MCF 10A (cell line): Measurements from ENCODE around the gene CERS2. TPM values are rescaled to one million over a fixed set of nuclear protein-coding genes. Genes with fewer than 3 reads are reported as not detected.

Experiments used
- BruUV-seq: library from RNA; stranded (reverse); fragments of 400-500 nt; replicated peaks from 2 replicates; lab custom pipeline; 2021; lab: Mats Ljungman, UMichigan
- CTCF ChIA-PET: fragments of 300-600 bp; sonication (Branson Sonifier 250); formaldehyde crosslinking; extraction: SDS; loops from one replicate; lab custom pipeline; 2021; ENCODE audit warnings: antibody characterized with exemption, inconsistent platforms; lab: Yijun Ruan, JAX
- POLR2A ChIA-PET: fragments of 300-600, 350-650 bp; sonication (Branson Sonifier 250); formaldehyde crosslinking; extraction: SDS; loops from one replicate; lab custom pipeline; 2020; ENCODE audit warnings: antibody characterized with exemption, inconsistent platforms; lab: Yijun Ruan, JAX
- DNase-seq: peaks from one replicate; pipeline ENCODE4 v3.0.0-alpha.2; 2018; ENCODE audit not compliant: unreplicated experiment
- H3K27ac Mint-ChIP-seq: one replicate; pipeline ENCODE4 v1.8.0; 2022; ENCODE audit warnings: mild to moderate bottlenecking, low read depth, mixed read lengths; ENCODE audit not compliant: unreplicated experiment
- H3K27me3 Mint-ChIP-seq: one replicate; pipeline ENCODE4 v1.8.0; 2022; ENCODE audit warnings: mixed read lengths; ENCODE audit not compliant: insufficient read depth, unreplicated experiment
- H3K36me3 Mint-ChIP-seq: one replicate; pipeline ENCODE4 v1.8.0; 2022; ENCODE audit warnings: mild to moderate bottlenecking, moderate library complexity, mixed read lengths; ENCODE audit not compliant: insufficient read depth, unreplicated experiment
- H3K4me1 Mint-ChIP-seq: one replicate; pipeline ENCODE4 v1.8.0; 2022; ENCODE audit warnings: mixed read lengths; ENCODE audit not compliant: insufficient read depth, unreplicated experiment
- H3K4me3 Mint-ChIP-seq: one replicate; pipeline ENCODE4 v1.8.0; 2022; ENCODE audit warnings: mild to moderate bottlenecking, moderate library complexity, mixed read lengths; ENCODE audit not compliant: unreplicated experiment
- H3K9me3 Mint-ChIP-seq: one replicate; pipeline ENCODE4 v1.8.0; 2022; ENCODE audit warnings: mixed read lengths; ENCODE audit not compliant: unreplicated experiment
- intact Hi-C: fragments of 100-400 bp; cut with micrococcal nuclease; formaldehyde crosslinking; loops from 2 replicates; pipeline ENCODE4 v1.14.1; 2022
- total RNA-seq: library from RNA; stranded (reverse); gene quantifications from 2 replicates; pipeline ENCODE4 v1.2.3, GENCODE V29; 2022
- TF ChIP-seq, protein P1 (sequence below): fragments of 200-600 bp; IDR thresholded peaks from one replicate; pipeline ENCODE4 v1.8.0; 2022; ENCODE audit warnings: antibody characterized with exemption, mild to moderate bottlenecking; ENCODE audit not compliant: unreplicated experiment

Gene CERS2
- total RNA-seq, 1 experiment from 2014 or later: 270 TPM

DNA sequence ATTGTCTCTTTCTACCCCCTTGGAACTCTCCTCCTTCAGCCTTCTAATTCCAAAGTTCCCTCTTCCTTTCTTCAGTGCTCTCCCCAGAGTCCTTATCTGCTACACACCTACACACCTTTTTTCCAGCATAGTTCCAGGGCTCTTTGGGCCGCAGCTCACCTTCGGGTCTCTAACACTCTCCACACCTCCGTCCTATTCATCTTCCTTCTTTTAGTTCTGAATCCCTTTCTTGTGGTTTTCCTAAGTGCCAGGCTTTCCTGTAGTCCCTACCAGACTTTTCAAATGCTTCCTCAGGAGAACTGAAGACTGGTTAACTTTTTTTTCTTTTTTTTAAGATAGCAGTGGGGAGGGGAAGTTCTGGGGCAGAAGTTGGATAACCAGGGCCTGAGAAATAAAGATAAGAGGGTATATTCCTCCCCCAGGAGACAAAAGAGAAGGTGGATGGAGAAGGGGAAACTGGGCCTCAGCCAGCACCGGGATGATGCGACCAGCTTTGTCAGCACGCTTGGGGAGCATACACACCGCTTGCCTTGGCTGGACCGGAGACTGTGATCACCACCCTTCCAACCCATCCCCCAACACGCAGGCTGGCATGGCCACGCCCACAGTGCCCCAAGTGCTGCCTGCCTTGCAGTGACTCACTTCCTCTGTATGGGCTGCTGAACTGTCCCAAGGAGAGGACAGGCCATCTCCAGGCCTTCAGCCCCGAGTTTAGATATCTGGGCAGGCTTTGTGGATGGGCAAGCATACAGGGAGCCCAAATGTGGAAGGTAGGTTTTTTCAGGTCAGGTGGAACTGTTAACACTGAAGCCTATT, 2.5 kb upstream of the CERS2 start:
- ChIA-PET POLR2A (interaction anchor here (0.7 to 3.7 kb wide), 13 partner anchors 9 to 406 kb away, joined by 3 to 43 read pairs (median 4); partner anchors contain the start of genes MINDY1 and SETDB1), CTCF (interaction anchor here (0.5 to 14.2 kb wide), 17 partner anchors 8 to 742 kb away, joined by 3 to 302 read pairs (median 3); partner anchors contain the start of gene MINDY1)
- BruUV-seq: no TSS peak
- peak overlapping the region; percentile 23 for H3K27ac Mint-ChIP-seq
- peak overlapping the region; percentile 57 for H3K4me3 Mint-ChIP-seq
- TF ChIP-seq, protein P1, sequence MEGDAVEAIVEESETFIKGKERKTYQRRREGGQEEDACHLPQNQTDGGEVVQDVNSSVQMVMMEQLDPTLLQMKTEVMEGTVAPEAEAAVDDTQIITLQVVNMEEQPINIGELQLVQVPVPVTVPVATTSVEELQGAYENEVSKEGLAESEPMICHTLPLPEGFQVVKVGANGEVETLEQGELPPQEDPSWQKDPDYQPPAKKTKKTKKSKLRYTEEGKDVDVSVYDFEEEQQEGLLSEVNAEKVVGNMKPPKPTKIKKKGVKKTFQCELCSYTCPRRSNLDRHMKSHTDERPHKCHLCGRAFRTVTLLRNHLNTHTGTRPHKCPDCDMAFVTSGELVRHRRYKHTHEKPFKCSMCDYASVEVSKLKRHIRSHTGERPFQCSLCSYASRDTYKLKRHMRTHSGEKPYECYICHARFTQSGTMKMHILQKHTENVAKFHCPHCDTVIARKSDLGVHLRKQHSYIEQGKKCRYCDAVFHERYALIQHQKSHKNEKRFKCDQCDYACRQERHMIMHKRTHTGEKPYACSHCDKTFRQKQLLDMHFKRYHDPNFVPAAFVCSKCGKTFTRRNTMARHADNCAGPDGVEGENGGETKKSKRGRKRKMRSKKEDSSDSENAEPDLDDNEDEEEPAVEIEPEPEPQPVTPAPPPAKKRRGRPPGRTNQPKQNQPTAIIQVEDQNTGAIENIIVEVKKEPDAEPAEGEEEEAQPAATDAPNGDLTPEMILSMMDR: no peak
- intact Hi-C loops: loop anchor here (5.0 kb wide), 2 partner anchors 350 to 515 kb away; partner anchors contain the start of gene ENSA
- peak; percentile 96 for DNase-seq
- H3K4me1 Mint-ChIP-seq: peaks cover 40% of the 10 kb centered on the region
- no peaks in the 10 kb centered on the region for H3K27me3 Mint-ChIP-seq
- no peaks in the 10 kb centered on the region for H3K9me3 Mint-ChIP-seq
- H3K36me3 Mint-ChIP-seq: no peaks in the 10 kb centered on the region

DNA sequence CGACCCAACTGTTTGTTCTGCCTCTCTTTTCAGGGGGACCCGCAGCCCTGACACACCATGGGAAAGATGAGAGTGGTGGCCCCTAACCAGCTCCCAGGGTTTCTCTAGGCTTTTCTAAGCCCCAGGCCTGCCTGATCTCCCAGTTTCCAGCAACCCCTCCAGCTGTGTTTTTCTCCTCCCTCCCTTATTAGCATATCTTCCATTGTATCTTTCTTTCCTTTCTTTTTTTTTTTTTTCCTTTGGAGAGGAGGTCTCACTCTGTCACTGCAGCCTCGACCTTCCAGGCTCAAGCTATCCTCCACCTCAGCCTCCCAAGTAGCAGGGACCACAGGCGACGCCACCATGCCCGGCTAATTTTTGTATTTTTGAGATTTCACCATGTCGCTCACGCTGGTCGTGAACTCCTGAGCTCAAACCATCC, 1.8 kb upstream of the CERS2 start:
- Mint-ChIP-seq H3K36me3 (no peaks in the 10 kb centered on the region), H3K27me3 (no peaks in the 10 kb centered on the region), H3K4me1 (peaks cover 40% of the 10 kb centered on the region), H3K9me3 (no peaks in the 10 kb centered on the region), H3K4me3 (peak overlapping the region; percentile 85), H3K27ac (peak overlapping the region; percentile 23)
- ChIA-PET POLR2A (interaction anchor here (0.6 to 3.7 kb wide), 9 partner anchors 10 to 147 kb away, joined by 3 to 43 read pairs (median 5); partner anchors contain the start of genes MINDY1 and SETDB1), CTCF (interaction anchor here (0.6 to 14.2 kb wide), 14 partner anchors 10 to 741 kb away, joined by 3 to 302 read pairs (median 4); partner anchors contain the start of gene MINDY1)
- intact Hi-C loops: loop anchor here (5.0 kb wide), 2 partner anchors 349 to 514 kb away; partner anchors contain the start of gene ENSA
- TF ChIP-seq, protein P1: no peak
- no TSS peak for BruUV-seq
- no peak for DNase-seq

DNA sequence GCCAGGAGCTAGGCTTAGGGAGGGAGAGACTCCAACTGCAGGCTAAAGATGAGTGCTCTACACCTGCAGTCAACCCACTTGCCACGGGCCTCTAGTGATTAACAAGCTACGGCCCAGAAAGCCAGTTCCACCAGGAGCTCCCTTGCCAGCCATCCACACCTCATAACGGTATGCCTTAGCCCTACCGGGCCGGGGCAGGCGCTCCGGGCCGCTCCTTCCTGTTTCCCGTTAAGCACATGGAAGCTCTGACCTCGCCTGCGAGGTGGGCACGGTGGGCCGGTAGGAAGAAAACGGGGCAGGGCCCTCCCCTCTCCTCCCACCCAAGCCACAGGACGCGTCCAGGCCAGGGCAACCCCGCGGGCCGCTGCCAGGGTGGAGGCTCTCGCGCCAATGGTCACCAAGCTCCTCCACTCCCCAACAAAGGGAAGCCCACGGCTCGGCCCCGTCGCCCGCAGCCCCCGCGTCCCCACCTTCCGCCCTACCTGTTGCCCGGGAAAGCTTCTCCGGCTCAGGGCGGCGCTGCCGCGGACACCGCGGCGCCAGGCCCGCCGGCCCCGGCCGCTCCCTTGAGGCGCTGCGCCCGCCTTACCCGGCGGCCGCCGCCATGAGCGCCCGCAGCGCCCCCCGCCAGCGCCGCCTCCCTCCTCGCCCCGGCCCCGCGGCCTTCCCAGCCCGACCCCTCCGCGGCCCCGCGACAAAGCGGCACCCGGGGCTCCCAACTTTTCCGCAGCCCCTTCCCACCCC, 627 bp downstream of the CERS2 start:
- ChIA-PET CTCF (interaction anchor here (0.5 to 2.3 kb wide), 10 partner anchors 8 to 537 kb away, joined by 3 to 21 read pairs (median 3); partner anchors contain the start of gene MINDY1), POLR2A (interaction anchor here (0.6 to 1.9 kb wide), 20 partner anchors 8 to 403 kb away, joined by 3 to 20 read pairs (median 5); partner anchors contain the start of genes ANXA9, GOLPH3L, MCL1 and MINDY1)
- Mint-ChIP-seq H3K4me1 (peaks cover 43% of the 10 kb centered on the region), H3K4me3 (peak overlapping the region; percentile 85), H3K36me3 (peaks cover 9% of the 10 kb centered on the region), H3K9me3 (no peaks in the 10 kb centered on the region), H3K27me3 (no peaks in the 10 kb centered on the region), H3K27ac (peak overlapping the region; percentile 96)
- peak; percentile 48 for DNase-seq
- TF ChIP-seq, protein P1: no peak
- BruUV-seq: no TSS peak
- intact Hi-C loops: loop anchor here (5.0 kb wide), 1 partner anchor 47 kb away; the partner anchor contains the start of gene SETDB1
